Gastrocnemius medialis (tissue), 4 donors: ENCODE results near the gene PKP1. TPM values are rescaled to one million over a fixed set of nuclear protein-coding genes. Genes with fewer than 3 reads are reported as not detected.

Experiments used
- ATAC-seq, 2 donors: fragments of 150-250 bp; one replicate each; pipeline ENCODE4 v1.9.1; 2016
- DNase-seq, 2 donors: peaks; one replicate each; pipeline ENCODE4 v3.0.0-alpha.2; 2019
- H3K27ac ChIP-seq, 4 donors: fragments of 200-600 bp; sonication (generic); 1 replicate in 1 of 4; 2 replicates in 3 of 4; pipeline ENCODE4 v1.5.1; 2016 to 2018; ENCODE audit warnings: mild to moderate bottlenecking in 2 of 4, moderate library complexity in 1 of 4
- H3K27me3 ChIP-seq, 3 donors: fragments of 200-600 bp; sonication (generic) in 2 of 3; 1 replicate in 1 of 3; 2 replicates in 2 of 3; pipeline versions ENCODE4 v1.5.1 to v1.6.0; 2016 to 2019; ENCODE audit warnings: mild to moderate bottlenecking in 1 of 3, moderate library complexity in 1 of 3
- H3K36me3 ChIP-seq, 2 donors: fragments of 200-600 bp; sonication (generic) in 1 of 2; one replicate each; pipeline ENCODE4 v1.5.1; 2017 to 2018
- H3K4me1 ChIP-seq, 2 donors: fragments of 200-600 bp; sonication (generic) in 1 of 2; one replicate each; pipeline ENCODE4 v1.5.1; 2016 to 2017; ENCODE audit warnings: mild to moderate bottlenecking in 2 of 2
- H3K4me3 ChIP-seq, 4 donors: fragments of 200-600 bp; sonication (generic) in 3 of 4; 1 replicate in 1 of 4; 2 replicates in 3 of 4; pipeline ENCODE4 v1.5.1; 2016 to 2019; ENCODE audit warnings: mild to moderate bottlenecking in 2 of 4
- H3K9me3 ChIP-seq, 3 donors: fragments of 200-600 bp; sonication (generic) in 2 of 3; 1 replicate in 1 of 3; 2 replicates in 2 of 3; pipeline ENCODE4 v1.5.1; 2016 to 2019
- POLR2A ChIP-seq, 2 donors: fragments of 450-650 bp; IDR thresholded peaks; one replicate each; pipeline ENCODE4 v1.6.1; 2017; ENCODE audit warnings: antibody characterized with exemption in 2 of 2, mild to moderate bottlenecking in 2 of 2, moderate library complexity in 2 of 2
- in situ Hi-C, 4 donors: fragments of 200-750 bp; cut with MboI; loops; one replicate each; pipeline versions ENCODE4 v1.15.0 to v1.8.0; 2017; ENCODE audit warnings: low sequenced_read_pairs in 4 of 4
- intact Hi-C: fragments of 100-400 bp; cut with DNase I; formaldehyde crosslinking; loops from one replicate; pipeline ENCODE4 v1.15.1; 2023; ENCODE audit warnings: low total_unique reads
- total RNA-seq, 4 donors: library from RNA; depleted of rRNA; stranded (reverse); fragments of >200 nt; gene quantifications; one replicate each; pipeline versions ENCODE4 v1.1.0 to v1.2.3, GENCODE V29; 2016
- TF ChIP-seq, protein P1 (sequence below), 5 experiments: fragments of 450-650 bp in 3 of 5; fragments of 200-600 bp in 2 of 5; sonication (generic) in 2 of 5; IDR thresholded peaks in 4 of 5; conservative IDR thresholded peaks in 1 of 5; 1 replicate in 4 of 5; 2 replicates in 1 of 5; pipeline ENCODE4 v1.5.1; 2016 to 2019; ENCODE audit warnings: antibody characterized with exemption in 5 of 5, mild to moderate bottlenecking in 3 of 5, moderate library complexity in 3 of 5

PKP1 gene
- total RNA-seq, 4 donors from 2014 or later, result 0.71 to 4.5 (median 1.2) TPM

DNA sequence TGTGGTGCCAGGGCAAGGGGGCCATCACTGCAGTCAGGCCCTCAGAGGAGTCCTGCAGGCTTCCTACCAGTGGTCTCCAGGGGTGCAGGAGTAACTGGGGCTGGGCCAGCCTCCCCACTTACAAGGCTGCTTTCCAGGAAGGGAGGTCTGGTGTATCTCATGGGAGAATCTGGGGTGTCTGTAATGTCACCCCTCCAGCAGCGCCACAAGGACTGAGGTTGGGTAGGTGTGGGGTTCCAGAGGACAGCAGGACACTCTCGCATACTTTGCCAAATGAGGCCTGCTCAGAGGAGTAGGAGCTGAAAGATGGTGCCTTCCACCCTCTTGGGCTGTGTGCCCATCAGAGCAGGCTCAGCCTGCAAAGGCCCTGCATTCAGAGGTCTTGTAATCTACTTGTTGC is 47.2 kb downstream of the PKP1 start:
- H3K4me3 ChIP-seq, result no peak overlapping the region
- DNase-seq, result no peak
- H3K36me3 ChIP-seq, result no peaks in the 10 kb centered on the region
- TF ChIP-seq POLR2A (IDR thresholded peaks at IDR 0.05), result no peak
- TF ChIP-seq, protein P1, sequence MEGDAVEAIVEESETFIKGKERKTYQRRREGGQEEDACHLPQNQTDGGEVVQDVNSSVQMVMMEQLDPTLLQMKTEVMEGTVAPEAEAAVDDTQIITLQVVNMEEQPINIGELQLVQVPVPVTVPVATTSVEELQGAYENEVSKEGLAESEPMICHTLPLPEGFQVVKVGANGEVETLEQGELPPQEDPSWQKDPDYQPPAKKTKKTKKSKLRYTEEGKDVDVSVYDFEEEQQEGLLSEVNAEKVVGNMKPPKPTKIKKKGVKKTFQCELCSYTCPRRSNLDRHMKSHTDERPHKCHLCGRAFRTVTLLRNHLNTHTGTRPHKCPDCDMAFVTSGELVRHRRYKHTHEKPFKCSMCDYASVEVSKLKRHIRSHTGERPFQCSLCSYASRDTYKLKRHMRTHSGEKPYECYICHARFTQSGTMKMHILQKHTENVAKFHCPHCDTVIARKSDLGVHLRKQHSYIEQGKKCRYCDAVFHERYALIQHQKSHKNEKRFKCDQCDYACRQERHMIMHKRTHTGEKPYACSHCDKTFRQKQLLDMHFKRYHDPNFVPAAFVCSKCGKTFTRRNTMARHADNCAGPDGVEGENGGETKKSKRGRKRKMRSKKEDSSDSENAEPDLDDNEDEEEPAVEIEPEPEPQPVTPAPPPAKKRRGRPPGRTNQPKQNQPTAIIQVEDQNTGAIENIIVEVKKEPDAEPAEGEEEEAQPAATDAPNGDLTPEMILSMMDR (IDR thresholded peaks at IDR 0.05 in 4 of 5, conservative IDR thresholded peaks at IDR 0.05 in 1 of 5), result no peak
- in situ Hi-C loops (no loop called here), intact Hi-C loops (no loop called here)
- no peak for ATAC-seq
- no peak overlapping the region for H3K27ac ChIP-seq
- H3K4me1 ChIP-seq, result peaks cover 0 to 3% of the 10 kb centered on the region in 2 donors
- no peaks in the 10 kb centered on the region for H3K27me3 ChIP-seq
- no peaks in the 10 kb centered on the region for H3K9me3 ChIP-seq

DNA sequence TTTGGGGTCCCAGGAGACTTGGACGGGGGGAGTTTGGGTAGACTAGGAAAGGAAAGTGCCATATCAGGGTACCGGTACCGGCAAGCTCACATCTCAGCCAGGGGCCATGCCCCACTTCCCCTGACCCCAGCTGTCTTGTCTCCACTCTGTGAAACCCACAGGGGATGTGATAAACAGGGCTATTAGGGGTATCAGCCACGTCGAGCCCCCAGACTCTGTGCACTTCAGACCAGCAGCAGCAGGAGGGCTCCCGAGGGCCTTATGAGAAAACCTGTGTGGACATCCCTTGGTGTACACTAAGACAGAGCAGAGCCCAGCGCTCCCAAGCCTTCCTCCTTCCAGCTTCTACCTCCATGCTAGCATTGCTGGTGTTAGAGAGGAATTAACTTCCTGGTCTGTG is 47.9 kb downstream of the PKP1 start:
- DNase-seq, result no peak
- TF ChIP-seq, protein P1 (IDR thresholded peaks at IDR 0.05 in 4 of 5, conservative IDR thresholded peaks at IDR 0.05 in 1 of 5), result no peak
- TF ChIP-seq POLR2A (IDR thresholded peaks at IDR 0.05), result no peak

DNA sequence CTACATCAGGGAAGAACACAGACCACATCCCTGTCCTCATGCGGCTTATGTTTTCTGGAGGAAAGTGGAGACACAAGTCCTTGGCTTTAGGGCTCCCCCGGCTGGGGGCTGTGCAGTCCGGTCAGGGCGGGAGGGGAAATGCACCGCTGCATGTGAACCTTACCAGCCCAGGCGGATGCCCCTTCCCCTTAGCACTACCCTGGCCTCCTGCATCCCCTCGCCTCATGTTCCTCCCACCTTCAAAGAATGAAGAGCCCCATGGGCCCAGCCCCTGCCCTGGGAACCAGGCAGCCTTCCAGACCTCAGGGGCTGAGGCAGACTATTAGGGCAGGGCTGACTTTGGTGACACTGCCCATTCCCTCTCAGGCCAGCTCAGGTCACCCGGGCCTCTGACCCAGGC is 48.7 kb downstream of the PKP1 start:
- no peak for DNase-seq
- in situ Hi-C loops, result no loop called here

More for the DNA sequence above, 47.9 kb downstream of the PKP1 start:
- in situ Hi-C loops, result no loop called here
- intact Hi-C loops, result no loop called here
- peaks cover 0 to 3% of the 10 kb centered on the region in 2 donors for H3K4me1 ChIP-seq
- no peaks in the 10 kb centered on the region for H3K27me3 ChIP-seq
- no peak overlapping the region for H3K4me3 ChIP-seq
- ATAC-seq, result no peak
- H3K9me3 ChIP-seq, result no peaks in the 10 kb centered on the region
- H3K36me3 ChIP-seq, result no peaks in the 10 kb centered on the region
- H3K27ac ChIP-seq, result no peak overlapping the region

DNA sequence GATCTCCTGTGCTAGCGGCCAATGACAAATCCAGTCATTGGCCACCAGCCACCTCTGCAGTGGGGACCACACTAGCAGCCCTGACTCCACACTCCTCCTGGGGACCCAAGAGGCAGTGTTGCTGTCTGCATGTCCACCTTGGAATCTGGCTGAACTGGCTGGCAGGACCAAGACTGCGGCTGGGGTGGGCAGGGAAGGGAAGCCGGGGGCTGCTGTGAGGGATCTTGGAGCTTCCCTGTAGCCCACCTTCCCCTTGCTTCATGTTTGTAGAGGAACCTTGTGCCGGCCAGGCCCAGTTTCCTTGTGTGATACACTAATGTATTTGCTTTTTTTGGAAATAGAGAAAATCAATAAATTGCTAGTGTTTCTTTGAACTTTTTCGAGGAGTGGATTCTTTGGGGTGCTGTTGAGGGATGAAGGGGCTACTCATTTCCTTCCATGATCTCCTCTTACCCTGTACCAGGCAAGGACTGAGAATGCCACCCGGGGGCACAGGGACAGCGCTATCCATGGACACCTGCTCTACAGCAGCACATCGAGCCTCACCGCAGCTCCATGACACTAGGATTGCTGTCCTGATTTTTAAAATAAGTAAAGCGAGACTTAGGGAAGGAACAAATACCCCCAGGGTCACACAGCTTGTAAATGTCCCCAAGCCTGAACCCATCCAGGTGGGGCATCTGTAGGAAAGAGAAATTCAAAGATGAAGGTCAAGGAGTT is 49.5 kb downstream of the PKP1 start:
- no peaks in the 10 kb centered on the region for H3K27me3 ChIP-seq
- no peak overlapping the region for H3K27ac ChIP-seq
- no peak for TF ChIP-seq POLR2A (IDR thresholded peaks at IDR 0.05)
- TF ChIP-seq, protein P1 (IDR thresholded peaks at IDR 0.05 in 4 of 5, conservative IDR thresholded peaks at IDR 0.05 in 1 of 5), result no peak
- no peaks in the 10 kb centered on the region for H3K36me3 ChIP-seq
- H3K9me3 ChIP-seq, result no peaks in the 10 kb centered on the region
- intact Hi-C loops (no loop called here), in situ Hi-C loops (no loop called here)
- peaks cover 0 to 3% of the 10 kb centered on the region in 2 donors for H3K4me1 ChIP-seq
- ATAC-seq (no peak), DNase-seq (no peak)
- H3K4me3 ChIP-seq, result no peak overlapping the region

More for the DNA sequence above, 48.7 kb downstream of the PKP1 start:
- Histone ChIP-seq H3K27me3 (no peaks in the 10 kb centered on the region), H3K9me3 (no peaks in the 10 kb centered on the region), H3K36me3 (no peaks in the 10 kb centered on the region), H3K27ac (no peak overlapping the region), H3K4me3 (no peak overlapping the region), H3K4me1 (peaks cover 0 to 3% of the 10 kb centered on the region in 2 donors)
- TF ChIP-seq, protein P1 (IDR thresholded peaks at IDR 0.05 in 4 of 5, conservative IDR thresholded peaks at IDR 0.05 in 1 of 5), result no peak
- no peak for TF ChIP-seq POLR2A (IDR thresholded peaks at IDR 0.05)
- intact Hi-C loops, result no loop called here
- ATAC-seq, result no peak
